ENCODE results near the gene SNX1. TPM values are rescaled to one million over a fixed set of nuclear protein-coding genes. Genes with fewer than 3 reads are reported as not detected.

SNX1 gene
- total and polyA plus RNA-seq, 2 of the 13 experiments (the other 11 are each of a cell fraction or from before 2014, with no cell fraction given): 29.3 to 60.1 TPM

DNA sequence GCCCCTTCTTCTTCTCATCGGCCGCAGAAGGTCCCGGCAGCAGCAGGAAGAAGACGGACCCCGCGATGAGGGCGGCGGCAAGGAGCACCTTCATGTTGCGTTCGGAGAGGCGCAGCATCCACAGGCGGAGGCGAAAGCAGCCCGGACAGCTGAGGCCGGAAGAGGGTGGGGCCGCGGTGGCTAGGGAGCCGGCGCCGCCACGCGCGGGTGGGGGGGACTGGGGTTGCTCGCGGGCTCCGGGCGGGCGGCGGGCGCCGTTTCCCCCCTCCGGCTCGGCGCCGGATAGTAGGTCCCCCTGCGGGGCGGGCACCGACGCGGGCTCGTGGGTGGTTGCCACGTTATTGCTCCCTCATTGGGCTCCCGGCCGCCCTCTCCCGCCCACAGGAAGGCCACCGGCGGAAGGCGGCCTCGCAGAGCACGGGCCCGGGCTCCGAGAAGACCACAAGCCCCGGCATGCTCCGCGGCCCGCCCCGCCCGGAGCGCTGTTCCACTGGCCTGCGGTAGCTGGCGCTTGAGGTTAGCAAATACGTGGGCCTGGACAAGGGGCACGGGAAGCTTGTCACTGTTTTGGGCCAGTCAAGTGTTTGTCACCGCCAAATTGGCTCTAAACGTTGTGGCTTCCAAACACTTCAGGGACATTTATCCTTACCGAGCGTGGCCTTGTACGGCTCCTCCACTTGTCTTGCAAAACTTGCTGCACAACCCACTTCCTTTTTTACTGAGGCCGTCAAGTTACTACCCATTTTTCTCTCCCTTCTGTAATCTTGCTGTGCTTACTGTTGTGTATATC lies 67.3 kb downstream of the SNX1 start, which contains the start of gene PPIB (continued):
- TF ChIP-seq, protein P1, sequence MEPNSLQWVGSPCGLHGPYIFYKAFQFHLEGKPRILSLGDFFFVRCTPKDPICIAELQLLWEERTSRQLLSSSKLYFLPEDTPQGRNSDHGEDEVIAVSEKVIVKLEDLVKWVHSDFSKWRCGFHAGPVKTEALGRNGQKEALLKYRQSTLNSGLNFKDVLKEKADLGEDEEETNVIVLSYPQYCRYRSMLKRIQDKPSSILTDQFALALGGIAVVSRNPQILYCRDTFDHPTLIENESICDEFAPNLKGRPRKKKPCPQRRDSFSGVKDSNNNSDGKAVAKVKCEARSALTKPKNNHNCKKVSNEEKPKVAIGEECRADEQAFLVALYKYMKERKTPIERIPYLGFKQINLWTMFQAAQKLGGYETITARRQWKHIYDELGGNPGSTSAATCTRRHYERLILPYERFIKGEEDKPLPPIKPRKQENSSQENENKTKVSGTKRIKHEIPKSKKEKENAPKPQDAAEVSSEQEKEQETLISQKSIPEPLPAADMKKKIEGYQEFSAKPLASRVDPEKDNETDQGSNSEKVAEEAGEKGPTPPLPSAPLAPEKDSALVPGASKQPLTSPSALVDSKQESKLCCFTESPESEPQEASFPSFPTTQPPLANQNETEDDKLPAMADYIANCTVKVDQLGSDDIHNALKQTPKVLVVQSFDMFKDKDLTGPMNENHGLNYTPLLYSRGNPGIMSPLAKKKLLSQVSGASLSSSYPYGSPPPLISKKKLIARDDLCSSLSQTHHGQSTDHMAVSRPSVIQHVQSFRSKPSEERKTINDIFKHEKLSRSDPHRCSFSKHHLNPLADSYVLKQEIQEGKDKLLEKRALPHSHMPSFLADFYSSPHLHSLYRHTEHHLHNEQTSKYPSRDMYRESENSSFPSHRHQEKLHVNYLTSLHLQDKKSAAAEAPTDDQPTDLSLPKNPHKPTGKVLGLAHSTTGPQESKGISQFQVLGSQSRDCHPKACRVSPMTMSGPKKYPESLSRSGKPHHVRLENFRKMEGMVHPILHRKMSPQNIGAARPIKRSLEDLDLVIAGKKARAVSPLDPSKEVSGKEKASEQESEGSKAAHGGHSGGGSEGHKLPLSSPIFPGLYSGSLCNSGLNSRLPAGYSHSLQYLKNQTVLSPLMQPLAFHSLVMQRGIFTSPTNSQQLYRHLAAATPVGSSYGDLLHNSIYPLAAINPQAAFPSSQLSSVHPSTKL (CRISPR knock-in tag; IDR thresholded peaks at IDR 0.05): 0 out of 2 replicates have a peak, but pooled peaks have one; percentile 34
- TF ChIP-seq ZNF746 (CRISPR knock-in tag; IDR thresholded peaks at IDR 0.05) (0 out of 2 replicates have a peak, but pooled peaks have one; percentile 24), NBN (conservative IDR thresholded peaks at IDR 0.05) (no peak), ZNF263 (CRISPR knock-in tag; IDR thresholded peaks at IDR 0.05) (peak; percentile 66; the same call in 1 of the 2 replicates), HNRNPL (IDR thresholded peaks at IDR 0.05; ENCODE audit: low read depth, low read length) (0 out of 2 replicates have a peak, but pooled peaks have one; percentile 29), HOXD1 (CRISPR knock-in tag; IDR thresholded peaks at IDR 0.05) (peak; percentile 75; the same call in 1 of the 2 replicates), TP53 (CRISPR knock-in tag; conservative IDR thresholded peaks at IDR 0.05) (peak; percentile 52; the same call in 1 of the 2 replicates), MED1 (CRISPR knock-in tag; IDR thresholded peaks at IDR 0.05) (peak; percentile 59; the same call in 1 of the 2 replicates), SATB2 (CRISPR knock-in tag; IDR thresholded peaks at IDR 0.05) (no peak)
- TF ChIP-seq, protein P2, sequence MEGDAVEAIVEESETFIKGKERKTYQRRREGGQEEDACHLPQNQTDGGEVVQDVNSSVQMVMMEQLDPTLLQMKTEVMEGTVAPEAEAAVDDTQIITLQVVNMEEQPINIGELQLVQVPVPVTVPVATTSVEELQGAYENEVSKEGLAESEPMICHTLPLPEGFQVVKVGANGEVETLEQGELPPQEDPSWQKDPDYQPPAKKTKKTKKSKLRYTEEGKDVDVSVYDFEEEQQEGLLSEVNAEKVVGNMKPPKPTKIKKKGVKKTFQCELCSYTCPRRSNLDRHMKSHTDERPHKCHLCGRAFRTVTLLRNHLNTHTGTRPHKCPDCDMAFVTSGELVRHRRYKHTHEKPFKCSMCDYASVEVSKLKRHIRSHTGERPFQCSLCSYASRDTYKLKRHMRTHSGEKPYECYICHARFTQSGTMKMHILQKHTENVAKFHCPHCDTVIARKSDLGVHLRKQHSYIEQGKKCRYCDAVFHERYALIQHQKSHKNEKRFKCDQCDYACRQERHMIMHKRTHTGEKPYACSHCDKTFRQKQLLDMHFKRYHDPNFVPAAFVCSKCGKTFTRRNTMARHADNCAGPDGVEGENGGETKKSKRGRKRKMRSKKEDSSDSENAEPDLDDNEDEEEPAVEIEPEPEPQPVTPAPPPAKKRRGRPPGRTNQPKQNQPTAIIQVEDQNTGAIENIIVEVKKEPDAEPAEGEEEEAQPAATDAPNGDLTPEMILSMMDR (CRISPR knock-in tag; IDR thresholded peaks at IDR 0.05): peak; percentile 89
- TF ChIP-seq, protein P3, sequence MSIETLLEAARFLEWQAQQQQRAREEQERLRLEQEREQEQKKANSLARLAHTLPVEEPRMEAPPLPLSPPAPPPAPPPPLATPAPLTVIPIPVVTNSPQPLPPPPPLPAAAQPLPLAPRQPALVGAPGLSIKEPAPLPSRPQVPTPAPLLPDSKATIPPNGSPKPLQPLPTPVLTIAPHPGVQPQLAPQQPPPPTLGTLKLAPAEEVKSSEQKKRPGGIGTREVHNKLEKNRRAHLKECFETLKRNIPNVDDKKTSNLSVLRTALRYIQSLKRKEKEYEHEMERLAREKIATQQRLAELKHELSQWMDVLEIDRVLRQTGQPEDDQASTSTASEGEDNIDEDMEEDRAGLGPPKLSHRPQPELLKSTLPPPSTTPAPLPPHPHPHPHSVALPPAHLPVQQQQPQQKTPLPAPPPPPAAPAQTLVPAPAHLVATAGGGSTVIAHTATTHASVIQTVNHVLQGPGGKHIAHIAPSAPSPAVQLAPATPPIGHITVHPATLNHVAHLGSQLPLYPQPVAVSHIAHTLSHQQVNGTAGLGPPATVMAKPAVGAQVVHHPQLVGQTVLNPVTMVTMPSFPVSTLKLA (IDR thresholded peaks at IDR 0.05): peak; percentile 71
- TF ChIP-seq, protein P4, sequence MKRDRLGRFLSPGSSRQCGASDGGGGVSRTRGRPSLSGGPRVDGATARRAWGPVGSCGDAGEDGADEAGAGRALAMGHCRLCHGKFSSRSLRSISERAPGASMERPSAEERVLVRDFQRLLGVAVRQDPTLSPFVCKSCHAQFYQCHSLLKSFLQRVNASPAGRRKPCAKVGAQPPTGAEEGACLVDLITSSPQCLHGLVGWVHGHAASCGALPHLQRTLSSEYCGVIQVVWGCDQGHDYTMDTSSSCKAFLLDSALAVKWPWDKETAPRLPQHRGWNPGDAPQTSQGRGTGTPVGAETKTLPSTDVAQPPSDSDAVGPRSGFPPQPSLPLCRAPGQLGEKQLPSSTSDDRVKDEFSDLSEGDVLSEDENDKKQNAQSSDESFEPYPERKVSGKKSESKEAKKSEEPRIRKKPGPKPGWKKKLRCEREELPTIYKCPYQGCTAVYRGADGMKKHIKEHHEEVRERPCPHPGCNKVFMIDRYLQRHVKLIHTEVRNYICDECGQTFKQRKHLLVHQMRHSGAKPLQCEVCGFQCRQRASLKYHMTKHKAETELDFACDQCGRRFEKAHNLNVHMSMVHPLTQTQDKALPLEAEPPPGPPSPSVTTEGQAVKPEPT (CRISPR knock-in tag; IDR thresholded peaks at IDR 0.05; ENCODE audit: low read depth): 0 out of 2 replicates have a peak, but pooled peaks have one; percentile 49
- TF ChIP-seq, protein P5, sequence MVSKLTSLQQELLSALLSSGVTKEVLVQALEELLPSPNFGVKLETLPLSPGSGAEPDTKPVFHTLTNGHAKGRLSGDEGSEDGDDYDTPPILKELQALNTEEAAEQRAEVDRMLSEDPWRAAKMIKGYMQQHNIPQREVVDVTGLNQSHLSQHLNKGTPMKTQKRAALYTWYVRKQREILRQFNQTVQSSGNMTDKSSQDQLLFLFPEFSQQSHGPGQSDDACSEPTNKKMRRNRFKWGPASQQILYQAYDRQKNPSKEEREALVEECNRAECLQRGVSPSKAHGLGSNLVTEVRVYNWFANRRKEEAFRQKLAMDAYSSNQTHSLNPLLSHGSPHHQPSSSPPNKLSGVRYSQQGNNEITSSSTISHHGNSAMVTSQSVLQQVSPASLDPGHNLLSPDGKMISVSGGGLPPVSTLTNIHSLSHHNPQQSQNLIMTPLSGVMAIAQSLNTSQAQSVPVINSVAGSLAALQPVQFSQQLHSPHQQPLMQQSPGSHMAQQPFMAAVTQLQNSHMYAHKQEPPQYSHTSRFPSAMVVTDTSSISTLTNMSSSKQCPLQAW (CRISPR knock-in tag; IDR thresholded peaks at IDR 0.05): peak; percentile 59

Measured in HepG2 (cell line).